Inflammatory macrophage treated with lipopolysaccharide for 1 hour (primary cell): Measurements from ENCODE around the gene UNC45B.
"Not testable (repeated sequence)": the region's sequence is repeated elsewhere in the genome, so short reads cannot be mapped to it uniquely, and the experiment has no call there.

Experiments used
- DNase-seq, 2 donors: peaks; one replicate each; pipeline ENCODE4 v3.0.0-alpha.2; 2020 to 2022

UNC45B gene

DNA sequence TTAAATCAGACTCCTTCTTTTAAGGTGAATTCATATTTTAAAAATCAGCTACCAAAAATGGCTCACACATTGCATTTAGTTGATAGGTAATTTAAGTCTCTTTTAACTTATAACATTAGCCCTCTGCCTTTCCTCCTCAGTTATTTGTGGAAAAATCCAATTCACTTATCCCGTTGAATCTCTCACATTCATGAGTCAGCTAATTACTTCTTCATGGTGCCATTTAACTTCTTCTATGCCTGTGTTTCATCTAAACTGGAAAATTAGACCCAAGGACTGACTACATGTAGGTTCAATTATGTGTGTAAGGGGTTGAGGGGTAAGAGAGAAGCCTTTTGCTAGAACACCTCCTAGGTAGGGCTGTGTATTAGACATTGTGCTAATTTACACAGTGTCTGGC, 76.8 kb downstream of the UNC45B start:
- DNase-seq, result no peak

DNA sequence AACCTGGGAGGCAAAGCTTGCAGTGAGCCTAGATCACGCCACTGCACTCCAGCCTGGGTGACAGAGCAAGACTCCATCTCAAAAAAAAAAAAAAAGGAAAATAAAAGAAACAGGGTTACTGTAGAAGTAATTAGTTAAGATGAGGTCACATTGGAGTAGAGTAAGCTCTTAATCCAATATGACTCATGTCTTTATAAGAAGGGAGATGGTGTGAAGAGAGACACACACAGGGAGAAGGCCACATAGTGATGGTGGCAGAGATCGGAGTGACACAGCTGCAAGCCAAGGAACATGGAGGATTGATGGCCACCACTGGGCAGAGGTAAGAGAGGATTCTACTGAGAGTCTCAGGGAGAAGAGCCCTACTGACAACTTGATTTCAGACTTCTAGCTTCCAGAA, 79.9 kb downstream of the UNC45B start:
- no peak for DNase-seq

- DNase-seq, result no peak
These were observed 82.0 kb downstream of the UNC45B start for GRCh38 chr17:35229638-35230037.

GRCh38 chr17:35234315-35234714, 86.7 kb downstream of the UNC45B start:
- DNase-seq, result not testable (repeated sequence)

DNA sequence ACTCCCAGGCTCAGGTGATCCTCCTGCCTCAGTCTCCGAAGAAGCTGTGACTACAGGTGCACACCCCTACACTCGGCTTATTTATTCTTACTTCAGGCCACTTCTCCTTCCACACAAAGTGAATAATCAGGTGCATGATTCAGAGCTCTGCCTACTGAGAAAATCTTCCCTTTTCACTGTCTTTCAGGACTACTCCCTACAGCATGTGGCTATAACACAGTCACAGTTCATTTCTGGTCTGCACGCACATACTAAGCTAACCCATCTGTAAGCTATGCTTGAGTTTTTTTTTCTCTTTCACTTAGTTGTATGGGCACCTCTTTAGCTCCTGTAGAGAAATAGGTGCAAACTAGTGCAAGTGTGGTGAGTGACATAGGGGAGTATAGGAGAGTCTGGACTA, 87.7 kb downstream of the UNC45B start:
- no peak for DNase-seq

- no peak for DNase-seq
These were observed 88.3 kb downstream of the UNC45B start for GRCh38 chr17:35235917-35236316.

GRCh38 chr17:35236821-35237220, 89.2 kb downstream of the UNC45B start:
- no peak for DNase-seq

DNA sequence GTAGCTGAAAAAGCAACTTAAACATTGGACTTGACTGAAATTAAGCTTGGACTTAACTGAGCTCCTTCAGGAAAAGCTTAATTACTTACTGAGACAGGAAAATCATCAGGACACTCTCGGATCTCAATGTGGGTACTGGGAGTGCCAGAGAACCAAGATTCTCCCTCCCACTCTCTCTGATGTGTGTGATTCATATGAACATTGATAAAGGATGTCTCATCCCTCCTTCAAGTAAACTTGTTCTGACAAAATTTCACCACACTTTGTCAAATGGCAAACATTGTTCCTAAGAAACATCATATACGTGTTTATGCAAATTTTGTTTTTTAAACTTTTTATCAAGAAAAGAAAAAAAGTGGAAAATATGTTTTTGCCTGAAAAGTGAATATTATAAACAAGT, 91.2 kb downstream of the UNC45B start:
- no peak for DNase-seq
